GM19023 (cell line): ENCODE results near the gene P3H2.
A peak's percentile ranks its signal among the peaks of the same experiment; 100 is the strongest.
"Not testable (repeated sequence)": the region's sequence is repeated elsewhere in the genome, so short reads cannot be mapped to it uniquely, and the experiment has no call there.

ENCODE experiments used
- ATAC-seq: cut with Tn5 transposase; IDR thresholded peaks from one replicate; pipeline ENCODE4 v1.9.1; 2021; ENCODE audit warnings: mild to moderate bottlenecking, moderate library complexity; ENCODE audit not compliant: unreplicated experiment

The P3H2 gene

GRCh38 chr3:190120269-190121060 lies at the start of gene P3H2:
Gene P3H2, minus strand, starts transcription at chr3:190120897. Its CDS starts 166 bp downstream, at chr3:190120731.
- ATAC-seq, result peak; percentile 76

- ATAC-seq, result peak; percentile 70
Observed at GRCh38 chr3:190169877-190170276, 49.2 kb upstream of the P3H2 start.

- ATAC-seq, result peak; percentile 17
Observed at GRCh38 chr3:190169243-190169642, 48.5 kb upstream of the P3H2 start.

GRCh38 chr3:190167936-190168680 lies 47.4 kb upstream of the P3H2 start:
- ATAC-seq, result no peak

GRCh38 chr3:190166948-190167347 lies 46.3 kb upstream of the P3H2 start:
- ATAC-seq, result no peak

- no peak for ATAC-seq
Observed at GRCh38 chr3:190165253-190165652, 44.6 kb upstream of the P3H2 start.

GRCh38 chr3:190162013-190162412 lies 41.3 kb upstream of the P3H2 start:
- ATAC-seq, result not testable (repeated sequence)

- no peak for ATAC-seq
Observed at GRCh38 chr3:190159902-190160435, 39.3 kb upstream of the P3H2 start.

GRCh38 chr3:190158261-190158660 lies 37.6 kb upstream of the P3H2 start:
- ATAC-seq, result no peak

- ATAC-seq, result no peak
Observed at GRCh38 chr3:190155752-190156151, 35.1 kb upstream of the P3H2 start.

GRCh38 chr3:190150681-190151080 lies 30.0 kb upstream of the P3H2 start:
- ATAC-seq, result no peak

GRCh38 chr3:190149830-190150619 lies 29.3 kb upstream of the P3H2 start:
- ATAC-seq, result not testable (repeated sequence)

GRCh38 chr3:190144793-190145192 lies 24.1 kb upstream of the P3H2 start:
- not testable (repeated sequence) for ATAC-seq

- no peak for ATAC-seq
Observed at GRCh38 chr3:190142041-190142440, 21.3 kb upstream of the P3H2 start.

- no peak for ATAC-seq
Observed at GRCh38 chr3:190139365-190139764, 18.7 kb upstream of the P3H2 start.

GRCh38 chr3:190132371-190132770 lies 11.7 kb upstream of the P3H2 start:
- no peak for ATAC-seq

- ATAC-seq, result no peak
Observed at GRCh38 chr3:190131329-190131728, 10.6 kb upstream of the P3H2 start.

GRCh38 chr3:190130696-190131095 lies 10.0 kb upstream of the P3H2 start:
- ATAC-seq, result no peak

GRCh38 chr3:190130037-190130436 lies 9.3 kb upstream of the P3H2 start:
- no peak for ATAC-seq

- no peak for ATAC-seq
Observed at GRCh38 chr3:190127797-190128196, 7.1 kb upstream of the P3H2 start.

GRCh38 chr3:190127195-190127594 lies 6.5 kb upstream of the P3H2 start:
- ATAC-seq, result no peak
